BLaER1 (cell line): ENCODE data around the gene RNF182.
A peak's percentile ranks its signal among the peaks of the same experiment; 100 is the strongest.
"Not testable (repeated sequence)": the region's sequence is repeated elsewhere in the genome, so short reads cannot be mapped to it uniquely, and the experiment has no call there.

Source experiments
- H3K27ac ChIP-seq: shearing (Covaris generic); formaldehyde crosslinking; 2 replicates; pipeline ENCODE4 v1.8.1; 2022
- H3K27me3 ChIP-seq: shearing (Covaris generic); formaldehyde crosslinking; 2 replicates; pipeline ENCODE4 v1.8.1; 2022
- H3K36me3 ChIP-seq: shearing (Covaris generic); formaldehyde crosslinking; 2 replicates; pipeline ENCODE4 v1.8.1; 2022
- H3K4me1 ChIP-seq: shearing (Covaris generic); formaldehyde crosslinking; 2 replicates; pipeline ENCODE4 v1.8.1; 2022
- H3K4me2 ChIP-seq: shearing (Covaris generic); formaldehyde crosslinking; 2 replicates; pipeline ENCODE4 v1.8.1; 2022
- H3K4me3 ChIP-seq: shearing (Covaris generic); formaldehyde crosslinking; 2 replicates; pipeline ENCODE4 v1.8.1; 2022
- H3K9ac ChIP-seq: shearing (Covaris generic); formaldehyde crosslinking; 2 replicates; pipeline ENCODE4 v1.8.1; 2022
- H3K9me3 ChIP-seq: shearing (Covaris generic); formaldehyde crosslinking; 2 replicates; pipeline ENCODE4 v1.8.1; 2022
- H4K20me1 ChIP-seq: shearing (Covaris generic); formaldehyde crosslinking; 2 replicates; pipeline ENCODE4 v1.8.1; 2022
- Cebpa-rat ChIP-seq: shearing (Covaris generic); IDR thresholded peaks from 2 replicates; pipeline ENCODE4 v1.8.1; 2022

Gene RNF182

DNA sequence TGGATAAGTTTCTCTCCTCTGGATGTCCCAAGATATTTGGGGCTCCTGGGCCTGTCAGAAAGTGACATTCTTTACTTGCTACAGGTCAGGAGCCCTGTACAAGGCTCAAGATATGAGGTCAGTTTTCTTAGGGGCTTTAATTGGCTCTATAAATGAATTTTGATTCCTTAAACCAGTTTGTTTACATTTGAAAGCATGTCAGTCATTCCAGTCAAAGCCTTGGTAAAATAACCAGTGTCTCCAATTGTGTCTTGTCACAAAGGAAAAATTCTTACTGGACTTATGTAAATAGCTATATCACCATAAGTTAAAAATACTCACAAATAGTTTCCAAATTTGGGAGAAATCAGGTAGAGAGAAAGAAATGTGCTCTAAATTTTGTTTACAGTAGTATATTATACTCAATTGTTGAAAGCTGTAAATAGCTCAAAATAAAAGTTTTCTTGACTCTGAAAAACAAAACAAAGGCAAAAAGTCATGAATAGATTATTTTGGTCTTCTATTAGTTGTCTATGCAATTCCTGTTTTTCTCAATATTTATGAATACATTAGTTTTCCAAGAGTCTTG is 22.9 kb downstream of the RNF182 start:
- TF ChIP-seq Cebpa-rat, result no peak
- Histone ChIP-seq H3K36me3 (no peaks in the 10 kb centered on the region), H4K20me1 (no peaks in the 10 kb centered on the region), H3K4me2 (no peak overlapping the region), H3K27ac (no peak overlapping the region), H3K9me3 (peaks cover 24% of the 10 kb centered on the region), H3K27me3 (no peaks in the 10 kb centered on the region), H3K4me3 (no peak overlapping the region), H3K9ac (no peak overlapping the region), H3K4me1 (no peaks in the 10 kb centered on the region)

DNA sequence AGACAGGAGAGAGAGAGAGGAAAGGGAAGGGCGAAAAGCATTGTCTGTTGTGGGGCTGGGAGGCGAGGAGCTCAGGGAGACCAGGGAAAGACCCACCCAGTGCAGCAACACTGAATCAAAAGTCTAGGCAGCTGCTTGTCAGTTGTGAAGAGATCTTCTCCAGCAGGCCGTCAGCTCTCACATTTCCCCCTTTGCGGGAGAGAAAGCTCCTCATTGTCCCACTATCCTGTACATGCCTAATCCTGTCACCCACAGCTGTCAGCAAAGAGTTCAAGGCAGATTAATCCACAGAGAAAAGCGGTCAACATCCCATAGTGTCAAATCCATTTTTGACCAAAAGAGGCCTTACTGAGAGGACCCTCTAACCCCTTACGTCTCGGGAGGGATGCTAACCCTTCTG is 27.3 kb downstream of the RNF182 start:
- Histone ChIP-seq H3K27ac (no peak overlapping the region), H3K9me3 (peaks cover 24% of the 10 kb centered on the region), H3K9ac (no peak overlapping the region), H4K20me1 (no peaks in the 10 kb centered on the region), H3K27me3 (no peaks in the 10 kb centered on the region), H3K4me1 (no peaks in the 10 kb centered on the region), H3K36me3 (no peaks in the 10 kb centered on the region), H3K4me2 (no peak overlapping the region), H3K4me3 (no peak overlapping the region)
- TF ChIP-seq Cebpa-rat, result no peak

DNA sequence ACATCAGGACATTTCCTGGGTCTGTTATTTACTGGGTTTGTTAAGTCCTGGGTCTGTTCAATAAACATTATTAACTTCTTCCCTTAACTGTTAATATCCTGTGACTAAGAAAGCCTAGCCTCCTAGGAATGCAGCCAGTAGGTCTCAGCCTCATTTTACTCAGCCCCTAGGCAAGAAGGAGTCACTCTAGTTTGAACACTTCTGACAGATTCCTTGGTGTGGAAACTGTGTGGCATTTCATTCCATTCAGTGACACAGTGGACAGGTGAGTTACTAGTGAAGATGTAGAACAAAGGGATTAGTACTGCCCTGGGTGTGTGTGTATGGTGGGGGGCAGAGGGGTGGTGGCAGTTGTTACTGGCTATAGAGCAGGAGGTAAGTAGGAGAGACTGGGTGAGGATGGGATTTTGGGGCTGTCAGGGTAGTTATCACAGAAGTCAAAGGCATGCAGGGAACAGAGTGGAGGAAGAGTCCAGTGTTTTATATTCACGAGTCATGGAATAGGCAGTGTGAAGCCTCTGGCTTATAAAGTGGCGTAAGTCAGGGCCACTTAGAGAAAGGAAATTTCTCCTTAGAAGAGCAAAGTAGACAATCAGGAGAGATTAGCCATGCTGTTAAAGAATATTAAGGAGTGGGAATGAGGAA is 28.4 kb downstream of the RNF182 start:
- Histone ChIP-seq H3K4me2 (no peak overlapping the region), H3K27me3 (no peaks in the 10 kb centered on the region), H3K9me3 (peaks cover 19% of the 10 kb centered on the region), H3K27ac (no peak overlapping the region), H3K9ac (no peak overlapping the region), H3K36me3 (no peaks in the 10 kb centered on the region), H3K4me1 (no peaks in the 10 kb centered on the region), H4K20me1 (no peaks in the 10 kb centered on the region), H3K4me3 (no peak overlapping the region)
- no peak for TF ChIP-seq Cebpa-rat

DNA sequence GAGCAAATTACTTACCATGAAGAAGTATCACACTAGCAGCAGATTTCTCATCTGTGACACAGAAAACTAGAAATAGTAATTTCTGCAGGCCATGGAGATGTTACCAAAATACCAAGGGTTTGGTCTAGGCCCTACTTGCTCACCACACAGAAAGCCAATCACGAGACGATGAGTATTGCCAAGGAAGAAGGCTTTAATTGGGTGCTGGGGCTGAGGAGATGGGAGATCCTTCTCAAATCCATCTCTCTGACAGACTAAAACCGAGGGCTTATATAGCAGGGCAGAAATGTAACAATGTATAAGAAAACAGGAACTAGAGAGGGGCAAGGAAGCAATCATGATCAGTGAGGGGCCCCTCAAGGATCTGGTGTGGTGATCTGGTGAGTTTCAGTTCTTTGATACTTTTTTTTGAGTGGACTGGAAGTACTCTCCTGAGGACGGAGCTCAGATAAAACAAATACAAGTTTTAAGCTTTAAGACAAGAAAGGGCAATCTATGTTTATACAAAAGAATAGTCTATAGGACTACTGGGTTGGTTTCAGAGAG is 40.9 kb downstream of the RNF182 start:
- TF ChIP-seq Cebpa-rat, result no peak
- no peak overlapping the region for H3K9ac ChIP-seq
- H3K36me3 ChIP-seq, result no peaks in the 10 kb centered on the region
- no peak overlapping the region for H3K27ac ChIP-seq
- H4K20me1 ChIP-seq, result no peaks in the 10 kb centered on the region
- no peak overlapping the region; the same call in 1 of the 2 replicates for H3K4me3 ChIP-seq
- 0 out of 2 replicates have a peak overlapping the region, but pooled peaks have one; percentile 23 for H3K4me2 ChIP-seq
- H3K27me3 ChIP-seq, result no peaks in the 10 kb centered on the region
- peaks cover 29% of the 10 kb centered on the region for H3K9me3 ChIP-seq
- peaks cover 12% of the 10 kb centered on the region; the same call in 1 of the 2 replicates for H3K4me1 ChIP-seq

DNA sequence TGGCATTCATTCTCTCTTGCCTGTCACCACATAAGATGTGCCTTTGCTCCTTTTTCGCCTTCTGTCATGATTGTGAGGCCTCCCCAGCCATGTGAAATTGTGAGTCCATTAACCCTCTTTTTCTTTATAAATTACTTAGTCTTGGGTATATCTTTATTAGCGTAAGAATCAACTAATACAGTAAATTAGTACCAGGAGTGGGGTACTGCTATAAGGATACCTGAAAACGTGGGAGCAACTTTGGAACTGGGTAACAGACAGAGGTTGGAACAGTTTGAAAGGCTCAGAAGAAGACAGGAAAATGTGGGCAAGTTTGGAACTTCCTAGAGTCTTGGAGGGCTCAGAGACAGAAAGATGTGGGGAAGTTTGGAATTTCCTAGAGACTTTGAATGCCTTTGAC is 46.6 kb downstream of the RNF182 start:
- no peaks in the 10 kb centered on the region for H4K20me1 ChIP-seq
- H3K4me2 ChIP-seq, result no peak overlapping the region
- H3K4me3 ChIP-seq, result no peak overlapping the region
- peaks cover 51% of the 10 kb centered on the region for H3K9me3 ChIP-seq
- no peaks in the 10 kb centered on the region for H3K36me3 ChIP-seq
- H3K9ac ChIP-seq, result no peak overlapping the region
- no peak for TF ChIP-seq Cebpa-rat
- no peak overlapping the region for H3K27ac ChIP-seq
- no peaks in the 10 kb centered on the region for H3K27me3 ChIP-seq
- H3K4me1 ChIP-seq, result no peaks in the 10 kb centered on the region

DNA sequence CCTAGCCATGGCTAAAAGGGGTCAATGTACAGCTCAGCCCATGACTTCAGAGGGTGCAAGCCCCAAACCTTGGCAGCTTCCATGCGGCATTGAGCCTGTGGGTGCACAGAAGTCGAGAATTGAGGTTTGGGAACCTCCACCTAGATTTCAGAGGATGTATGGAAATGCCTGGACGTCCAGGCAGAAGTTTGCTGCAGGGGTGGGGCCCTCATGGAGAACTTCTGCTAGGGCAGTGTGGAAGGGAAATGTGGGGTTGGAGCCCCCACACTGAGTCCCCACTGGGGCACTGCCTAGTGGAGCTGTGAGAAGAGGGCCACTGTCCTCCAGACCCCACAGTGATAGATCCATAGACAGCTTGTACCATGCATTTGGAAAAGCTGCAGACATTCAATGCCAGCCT is 47.9 kb downstream of the RNF182 start:
- not testable (repeated sequence) for H3K27ac ChIP-seq, H3K4me1 ChIP-seq, H3K9ac ChIP-seq, H3K4me2 ChIP-seq, H3K36me3 ChIP-seq, H4K20me1 ChIP-seq, H3K27me3 ChIP-seq
- Histone ChIP-seq H3K4me3 (peak overlapping the region; percentile 36; the same call in 1 of the 2 replicates), H3K9me3 (peaks cover 49% of the 10 kb centered on the region)

DNA sequence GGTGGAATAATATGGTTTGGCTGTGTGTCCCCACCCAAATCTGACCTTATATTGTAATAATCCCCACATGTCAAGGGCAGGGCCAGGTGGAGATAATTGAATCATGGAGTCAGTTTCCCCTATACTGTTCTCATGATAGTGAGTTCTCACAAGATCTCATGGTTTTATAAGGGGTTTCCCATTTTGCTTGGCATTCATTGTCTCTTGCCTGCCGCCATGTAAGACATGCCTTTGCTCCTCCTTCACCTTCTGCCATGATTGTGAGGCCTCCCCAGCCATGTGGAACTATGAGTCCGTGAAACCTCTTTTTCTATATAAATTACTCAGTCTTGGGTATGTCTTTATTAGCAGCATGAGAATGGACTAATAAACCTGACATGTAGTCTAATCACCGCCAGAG is 48.7 kb downstream of the RNF182 start:
- H3K9ac ChIP-seq, H3K27me3 ChIP-seq, H3K36me3 ChIP-seq, H4K20me1 ChIP-seq, H3K4me3 ChIP-seq, H3K4me1 ChIP-seq, H3K27ac ChIP-seq, H3K4me2 ChIP-seq: not testable (repeated sequence)
- H3K9me3 ChIP-seq, result peaks cover 49% of the 10 kb centered on the region

DNA sequence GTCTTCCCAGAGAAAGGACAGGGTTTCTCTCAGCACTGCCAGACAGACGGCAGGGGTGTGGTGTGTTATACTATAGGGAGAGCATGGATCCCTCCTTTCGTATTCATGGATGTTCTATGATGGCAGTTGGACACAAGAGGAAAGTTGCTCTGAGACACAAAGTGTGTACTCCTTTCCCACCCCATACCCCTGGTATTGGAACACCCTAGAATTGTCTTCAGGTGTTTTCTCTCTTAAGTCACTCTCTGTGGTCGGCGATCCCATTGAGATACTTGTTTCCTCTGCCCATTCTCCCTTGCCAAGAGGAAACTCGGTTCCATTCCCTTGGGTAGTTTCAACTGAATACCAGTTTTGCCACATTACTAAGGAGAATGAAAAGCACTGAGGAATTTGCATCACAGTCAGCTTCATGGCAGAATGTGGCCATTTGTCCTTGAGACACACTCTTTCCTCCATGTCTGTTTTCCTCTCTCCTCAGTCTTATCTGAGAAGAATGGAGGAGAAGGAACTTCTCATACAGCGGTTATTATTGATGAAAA is 53.4 kb downstream of the RNF182 start:
- Histone ChIP-seq H3K4me3 (no peak overlapping the region), H3K27ac (no peak overlapping the region), H4K20me1 (no peaks in the 10 kb centered on the region), H3K9me3 (peaks cover 18% of the 10 kb centered on the region), H3K36me3 (no peaks in the 10 kb centered on the region), H3K4me1 (no peaks in the 10 kb centered on the region), H3K4me2 (no peak overlapping the region), H3K9ac (no peak overlapping the region), H3K27me3 (no peaks in the 10 kb centered on the region)
- TF ChIP-seq Cebpa-rat, result no peak

DNA sequence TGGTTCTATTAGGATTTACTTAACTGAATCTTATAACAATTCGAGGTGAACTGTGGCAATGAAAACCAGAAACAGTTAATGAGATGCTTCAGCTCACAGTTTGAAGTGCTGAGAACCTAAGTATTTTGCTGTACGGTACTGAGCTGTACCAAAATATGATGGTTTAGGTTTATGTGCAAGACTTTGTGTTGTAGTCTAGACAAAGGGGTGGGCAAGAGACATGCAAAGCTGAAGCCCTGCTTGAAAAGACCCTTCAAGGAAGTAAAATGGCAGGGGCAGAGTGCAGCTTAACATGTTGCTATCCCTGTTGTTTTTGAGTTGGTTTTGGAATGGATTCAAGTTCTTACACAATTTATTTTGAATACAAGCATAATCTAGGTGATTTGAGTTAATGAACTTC is 54.0 kb downstream of the RNF182 start:
- no peak overlapping the region for H3K9ac ChIP-seq
- H3K9me3 ChIP-seq, result peaks cover 12% of the 10 kb centered on the region
- no peak overlapping the region for H3K4me3 ChIP-seq
- H3K4me1 ChIP-seq, result no peaks in the 10 kb centered on the region
- TF ChIP-seq Cebpa-rat, result no peak
- H3K27ac ChIP-seq, result no peak overlapping the region
- H3K36me3 ChIP-seq, result no peaks in the 10 kb centered on the region
- no peaks in the 10 kb centered on the region for H4K20me1 ChIP-seq
- H3K4me2 ChIP-seq, result no peak overlapping the region
- no peaks in the 10 kb centered on the region for H3K27me3 ChIP-seq
